ENCODE results near the gene METTL26.

DNA sequence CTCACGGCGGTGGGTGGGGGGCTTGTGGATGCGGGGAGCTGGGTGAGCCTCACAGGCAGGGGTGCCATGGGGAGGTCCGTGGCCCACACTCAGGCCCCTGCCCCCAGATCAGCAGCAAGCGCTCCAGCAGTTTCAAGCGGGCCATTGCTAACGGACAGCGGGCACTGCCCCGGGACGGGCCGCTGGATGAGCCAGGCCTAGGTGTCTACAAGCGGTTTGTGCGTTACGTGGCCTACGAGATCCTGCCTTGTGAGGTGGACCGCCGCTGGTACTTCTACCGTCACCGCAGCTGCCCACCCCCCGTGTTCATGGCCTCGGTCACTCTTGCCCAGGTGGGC lies 40.4 kb upstream of the METTL26 start:
- TF ChIP-seq EZH2 (IDR thresholded peaks at IDR 0.05; ENCODE audit: insufficient read depth, poor library complexity, severe bottlenecking) (no peak), EZH2phosphoT487 (IDR thresholded peaks at IDR 0.05; ENCODE audit: insufficient read depth, low read depth) (no peak)

Measured in GM23248 (cell line).